HepG2 (cell line): Measurements from ENCODE around the gene VCP. TPM values are rescaled to one million over a fixed set of nuclear protein-coding genes. Genes with fewer than 3 reads are reported as not detected.

Experiments used
- MAFK ChIP-seq, 2 experiments: IDR thresholded peaks in 1 of 2; conservative IDR thresholded peaks in 1 of 2; 2 replicates each; pipeline ENCODE4 v1.6.1; 2011; ENCODE audit warnings: improper control_type of control experiment in 2 of 2, low read length in 2 of 2
- NFYC ChIP-seq: IDR thresholded peaks from 2 replicates; pipeline ENCODE4 v1.6.1; 2016; ENCODE audit warnings: missing genetic modification reagents, missing compliant biosample characterization
- PHF20 ChIP-seq: sonication (generic); formaldehyde crosslinking; IDR thresholded peaks from 2 replicates; pipeline ENCODE4 v1.5.0; 2020; ENCODE audit warnings: mild to moderate bottlenecking, missing genetic modification reagents
- PHF21A ChIP-seq: sonication (generic); formaldehyde crosslinking; IDR thresholded peaks from 2 replicates; pipeline ENCODE4 v1.5.0; 2020; ENCODE audit warnings: mild to moderate bottlenecking, missing genetic modification reagents
- RBM39 ChIP-seq: fragments of 200-400 bp; formaldehyde crosslinking; IDR thresholded peaks from one replicate; pipeline ENCODE4 v1.6.1; 2018; ENCODE audit warnings: antibody characterized with exemption, mild to moderate bottlenecking, low read depth, low read length; ENCODE audit not compliant: poor library complexity, severe bottlenecking
- RXRA ChIP-seq: sonication (generic); formaldehyde crosslinking; IDR thresholded peaks from 2 replicates; pipeline ENCODE4 v1.5.1; 2020; ENCODE audit warnings: missing genetic modification reagents
- XRCC5 ChIP-seq: fragments of 200-400 bp; formaldehyde crosslinking; optimal IDR thresholded peaks from 2 replicates; pipeline ENCODE3; 2017; ENCODE audit warnings: mild to moderate bottlenecking, low read length
- ZNF234 ChIP-seq: sonication (generic); formaldehyde crosslinking; conservative IDR thresholded peaks from 2 replicates; pipeline ENCODE4 v1.5.1; 2020; ENCODE audit warnings: mild to moderate bottlenecking, missing genetic modification reagents
- ZNF260 ChIP-seq: sonication (generic); formaldehyde crosslinking; IDR thresholded peaks from 2 replicates; pipeline ENCODE4 v1.4.0; 2020; ENCODE audit warnings: missing genetic modification reagents, low read depth, mild to moderate bottlenecking, borderline replicate concordance
- ZNF563 ChIP-seq: sonication (generic); formaldehyde crosslinking; IDR thresholded peaks from 2 replicates; pipeline ENCODE4 v1.8.0; 2022; ENCODE audit warnings: mild to moderate bottlenecking, moderate library complexity, missing genetic modification reagents
- ZNF746 ChIP-seq: sonication (generic); formaldehyde crosslinking; IDR thresholded peaks from 2 replicates; pipeline ENCODE4 v1.8.0; 2022; ENCODE audit warnings: mild to moderate bottlenecking, missing genetic modification reagents
- polyA plus RNA-seq, 8 experiments: library from polyadenylated mRNA; depleted of rRNA in 3 of 8; stranded (reverse) in 7 of 8; unstranded in 1 of 8; fragments of >200 nt; fragmentation: Illumina TruSeq in 4 of 8; extraction: Trizol in 4 of 8; gene quantifications; 2 replicates each; pipeline versions ENCODE4 v1.2.1 to v1.2.3, GENCODE V29; 2011 to 2016; ENCODE audit warnings: low read depth in 4 of 8, missing spikeins in 1 of 8, mixed read lengths in 1 of 8; ENCODE audit not compliant: insufficient read depth in 1 of 8
- total RNA-seq, 5 experiments: library from RNA; depleted of rRNA; stranded (reverse); fragments of >200 nt; fragmentation: Illumina TruSeq; extraction: Trizol; gene quantifications; 2 replicates each; pipeline ENCODE4 v1.2.3, GENCODE V29; 2016; ENCODE audit warnings: low read depth in 1 of 5
- TF ChIP-seq, protein P1 (sequence below): sonication (generic); formaldehyde crosslinking; IDR thresholded peaks from 2 replicates; pipeline ENCODE4 v1.5.0; 2020; ENCODE audit warnings: mild to moderate bottlenecking, missing genetic modification reagents
- TF ChIP-seq, protein P2 (sequence below): sonication (generic); formaldehyde crosslinking; conservative IDR thresholded peaks from 2 replicates; pipeline ENCODE4 v1.4.0; 2020; ENCODE audit warnings: missing genetic modification reagents
- TF ChIP-seq, protein P3 (sequence below): sonication (generic); formaldehyde crosslinking; IDR thresholded peaks from 2 replicates; pipeline ENCODE4 v1.4.0; 2020; ENCODE audit warnings: missing genetic modification reagents
- TF ChIP-seq, protein P4 (sequence below): sonication (generic); formaldehyde crosslinking; IDR thresholded peaks from 2 replicates; pipeline ENCODE4 v1.4.0; 2020; ENCODE audit warnings: missing genetic modification reagents
- TF ChIP-seq, protein P5 (sequence below): sonication (generic); formaldehyde crosslinking; IDR thresholded peaks from 2 replicates; pipeline ENCODE4 v1.8.0; 2022; ENCODE audit warnings: missing genetic modification reagents, mild to moderate bottlenecking, borderline replicate concordance

The VCP gene
- total and polyA plus RNA-seq, 2 of the 13 experiments (the other 11 are each of a cell fraction or from before 2014, with no cell fraction given): 143 to 391 TPM

DNA sequence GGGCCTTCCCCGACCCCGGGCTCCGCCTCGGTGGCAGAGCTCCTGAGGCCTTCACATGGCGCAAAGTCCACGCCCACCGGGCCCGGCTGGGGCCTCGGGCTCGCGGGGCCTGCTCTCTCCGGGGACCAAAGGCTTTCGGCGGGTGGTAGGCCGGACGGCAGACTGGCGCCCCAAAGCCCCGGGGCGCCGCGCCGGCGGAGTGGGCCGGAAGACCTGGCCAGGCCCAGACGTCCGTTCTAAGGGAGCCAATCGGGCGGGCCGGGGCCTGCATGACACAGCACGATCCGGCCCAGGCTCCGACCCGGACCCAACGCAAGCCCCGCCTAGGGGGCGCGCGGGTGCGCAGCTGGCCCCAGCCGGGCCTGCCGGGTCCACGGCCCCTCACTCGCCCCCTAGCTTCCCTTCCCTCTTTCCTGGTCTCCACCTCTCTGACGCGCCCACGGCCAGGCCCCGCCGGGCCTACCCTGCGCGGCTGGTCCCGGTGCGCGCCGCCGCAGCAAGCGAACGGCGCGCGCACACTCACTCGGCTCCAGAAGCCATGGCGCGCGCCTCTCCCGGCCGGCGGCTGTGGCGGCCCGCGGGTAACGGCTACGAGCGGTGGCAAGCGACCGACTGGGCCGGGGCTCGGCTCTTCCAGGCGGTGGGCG lies 488 bp downstream of the VCP start (continued):
- TF ChIP-seq, protein P1, sequence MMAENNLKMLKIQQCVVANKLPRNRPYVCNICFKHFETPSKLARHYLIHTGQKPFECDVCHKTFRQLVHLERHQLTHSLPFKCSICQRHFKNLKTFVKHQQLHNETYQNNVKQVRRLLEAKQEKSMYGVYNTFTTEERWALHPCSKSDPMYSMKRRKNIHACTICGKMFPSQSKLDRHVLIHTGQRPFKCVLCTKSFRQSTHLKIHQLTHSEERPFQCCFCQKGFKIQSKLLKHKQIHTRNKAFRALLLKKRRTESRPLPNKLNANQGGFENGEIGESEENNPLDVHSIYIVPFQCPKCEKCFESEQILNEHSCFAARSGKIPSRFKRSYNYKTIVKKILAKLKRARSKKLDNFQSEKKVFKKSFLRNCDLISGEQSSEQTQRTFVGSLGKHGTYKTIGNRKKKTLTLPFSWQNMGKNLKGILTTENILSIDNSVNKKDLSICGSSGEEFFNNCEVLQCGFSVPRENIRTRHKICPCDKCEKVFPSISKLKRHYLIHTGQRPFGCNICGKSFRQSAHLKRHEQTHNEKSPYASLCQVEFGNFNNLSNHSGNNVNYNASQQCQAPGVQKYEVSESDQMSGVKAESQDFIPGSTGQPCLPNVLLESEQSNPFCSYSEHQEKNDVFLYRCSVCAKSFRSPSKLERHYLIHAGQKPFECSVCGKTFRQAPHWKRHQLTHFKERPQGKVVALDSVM (CRISPR knock-in tag): peak; percentile 64
- TF ChIP-seq ZNF746 (CRISPR knock-in tag) (0 out of 2 replicates have a peak, but pooled peaks have one; percentile 14), RXRA (CRISPR knock-in tag) (0 out of 2 replicates have a peak, but pooled peaks have one; percentile 17), ZNF563 (peak; percentile 66; the same call in 1 of the 2 replicates), XRCC5 (peak; percentile 55), ZNF260 (no peak), MAFK (conservative IDR thresholded peaks at IDR 0.05 in 1 of 2, IDR thresholded peaks at IDR 0.05 in 1 of 2; ENCODE audit: low read length in 2 of 2) (0 out of 4 replicates have a peak, but pooled peaks of 1 of the 2 experiments have one; percentile 46), RBM39 (peak; percentile 72), ZNF234 (CRISPR knock-in tag) (peak; percentile 91; the same call in 1 of the 2 replicates), PHF20 (CRISPR knock-in tag) (peak; percentile 60), PHF21A (CRISPR knock-in tag) (peak; percentile 62), NFYC (CRISPR knock-in tag) (no peak; the same call in 1 of the 2 replicates)
- TF ChIP-seq, protein P2, sequence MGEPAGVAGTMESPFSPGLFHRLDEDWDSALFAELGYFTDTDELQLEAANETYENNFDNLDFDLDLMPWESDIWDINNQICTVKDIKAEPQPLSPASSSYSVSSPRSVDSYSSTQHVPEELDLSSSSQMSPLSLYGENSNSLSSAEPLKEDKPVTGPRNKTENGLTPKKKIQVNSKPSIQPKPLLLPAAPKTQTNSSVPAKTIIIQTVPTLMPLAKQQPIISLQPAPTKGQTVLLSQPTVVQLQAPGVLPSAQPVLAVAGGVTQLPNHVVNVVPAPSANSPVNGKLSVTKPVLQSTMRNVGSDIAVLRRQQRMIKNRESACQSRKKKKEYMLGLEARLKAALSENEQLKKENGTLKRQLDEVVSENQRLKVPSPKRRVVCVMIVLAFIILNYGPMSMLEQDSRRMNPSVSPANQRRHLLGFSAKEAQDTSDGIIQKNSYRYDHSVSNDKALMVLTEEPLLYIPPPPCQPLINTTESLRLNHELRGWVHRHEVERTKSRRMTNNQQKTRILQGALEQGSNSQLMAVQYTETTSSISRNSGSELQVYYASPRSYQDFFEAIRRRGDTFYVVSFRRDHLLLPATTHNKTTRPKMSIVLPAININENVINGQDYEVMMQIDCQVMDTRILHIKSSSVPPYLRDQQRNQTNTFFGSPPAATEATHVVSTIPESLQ (CRISPR knock-in tag): no peak
- TF ChIP-seq, protein P3, sequence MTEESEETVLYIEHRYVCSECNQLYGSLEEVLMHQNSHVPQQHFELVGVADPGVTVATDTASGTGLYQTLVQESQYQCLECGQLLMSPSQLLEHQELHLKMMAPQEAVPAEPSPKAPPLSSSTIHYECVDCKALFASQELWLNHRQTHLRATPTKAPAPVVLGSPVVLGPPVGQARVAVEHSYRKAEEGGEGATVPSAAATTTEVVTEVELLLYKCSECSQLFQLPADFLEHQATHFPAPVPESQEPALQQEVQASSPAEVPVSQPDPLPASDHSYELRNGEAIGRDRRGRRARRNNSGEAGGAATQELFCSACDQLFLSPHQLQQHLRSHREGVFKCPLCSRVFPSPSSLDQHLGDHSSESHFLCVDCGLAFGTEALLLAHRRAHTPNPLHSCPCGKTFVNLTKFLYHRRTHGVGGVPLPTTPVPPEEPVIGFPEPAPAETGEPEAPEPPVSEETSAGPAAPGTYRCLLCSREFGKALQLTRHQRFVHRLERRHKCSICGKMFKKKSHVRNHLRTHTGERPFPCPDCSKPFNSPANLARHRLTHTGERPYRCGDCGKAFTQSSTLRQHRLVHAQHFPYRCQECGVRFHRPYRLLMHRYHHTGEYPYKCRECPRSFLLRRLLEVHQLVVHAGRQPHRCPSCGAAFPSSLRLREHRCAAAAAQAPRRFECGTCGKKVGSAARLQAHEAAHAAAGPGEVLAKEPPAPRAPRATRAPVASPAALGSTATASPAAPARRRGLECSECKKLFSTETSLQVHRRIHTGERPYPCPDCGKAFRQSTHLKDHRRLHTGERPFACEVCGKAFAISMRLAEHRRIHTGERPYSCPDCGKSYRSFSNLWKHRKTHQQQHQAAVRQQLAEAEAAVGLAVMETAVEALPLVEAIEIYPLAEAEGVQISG: peak; percentile 88
- TF ChIP-seq, protein P4, sequence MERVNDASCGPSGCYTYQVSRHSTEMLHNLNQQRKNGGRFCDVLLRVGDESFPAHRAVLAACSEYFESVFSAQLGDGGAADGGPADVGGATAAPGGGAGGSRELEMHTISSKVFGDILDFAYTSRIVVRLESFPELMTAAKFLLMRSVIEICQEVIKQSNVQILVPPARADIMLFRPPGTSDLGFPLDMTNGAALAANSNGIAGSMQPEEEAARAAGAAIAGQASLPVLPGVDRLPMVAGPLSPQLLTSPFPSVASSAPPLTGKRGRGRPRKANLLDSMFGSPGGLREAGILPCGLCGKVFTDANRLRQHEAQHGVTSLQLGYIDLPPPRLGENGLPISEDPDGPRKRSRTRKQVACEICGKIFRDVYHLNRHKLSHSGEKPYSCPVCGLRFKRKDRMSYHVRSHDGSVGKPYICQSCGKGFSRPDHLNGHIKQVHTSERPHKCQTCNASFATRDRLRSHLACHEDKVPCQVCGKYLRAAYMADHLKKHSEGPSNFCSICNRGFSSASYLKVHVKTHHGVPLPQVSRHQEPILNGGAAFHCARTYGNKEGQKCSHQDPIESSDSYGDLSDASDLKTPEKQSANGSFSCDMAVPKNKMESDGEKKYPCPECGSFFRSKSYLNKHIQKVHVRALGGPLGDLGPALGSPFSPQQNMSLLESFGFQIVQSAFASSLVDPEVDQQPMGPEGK (CRISPR knock-in tag): peak; percentile 67
- TF ChIP-seq, protein P5, sequence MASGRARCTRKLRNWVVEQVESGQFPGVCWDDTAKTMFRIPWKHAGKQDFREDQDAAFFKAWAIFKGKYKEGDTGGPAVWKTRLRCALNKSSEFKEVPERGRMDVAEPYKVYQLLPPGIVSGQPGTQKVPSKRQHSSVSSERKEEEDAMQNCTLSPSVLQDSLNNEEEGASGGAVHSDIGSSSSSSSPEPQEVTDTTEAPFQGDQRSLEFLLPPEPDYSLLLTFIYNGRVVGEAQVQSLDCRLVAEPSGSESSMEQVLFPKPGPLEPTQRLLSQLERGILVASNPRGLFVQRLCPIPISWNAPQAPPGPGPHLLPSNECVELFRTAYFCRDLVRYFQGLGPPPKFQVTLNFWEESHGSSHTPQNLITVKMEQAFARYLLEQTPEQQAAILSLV (CRISPR knock-in tag): peak; percentile 60; the same call in 1 of the 2 replicates
